ENCODE data around the gene ZNF415.

Gene ZNF415
- total RNA-seq = 0 to 1.6 (median 0.19) reads per million in 9 experiments

- Mint-ChIP-seq H3K4me1 (ENCODE audit: low read depth in 2 of 2) (no peaks in the 10 kb centered on the region), H3K9me3 (peaks cover 13 to 33% of the 10 kb centered on the region in 2 donors), H3K36me3 (ENCODE audit: insufficient read depth) (peaks cover 3% of the 10 kb centered on the region), H3K4me3 (no peak within 1 kb of the TSS), H3K27me3 (peaks cover 16 to 27% of the 10 kb centered on the region in 2 donors), H3K27ac (no peak within 1 kb of the TSS)
- no peak for ATAC-seq (replicated peaks)
- DNase-seq = no peak
Measured at GRCh38 chr19:53132141-53132991, at the start of gene ZNF415. TSS of gene ZNF415 (minus strand) at chr19:53132910. CDS start at chr19:53122676, 10,234 bp downstream.

- DNase-seq = no peak
- no peak overlapping the region for H3K27ac Mint-ChIP-seq
- no peaks in the 10 kb centered on the region for H3K9me3 Mint-ChIP-seq
- no peaks in the 10 kb centered on the region for H3K27me3 Mint-ChIP-seq
- no peak for ATAC-seq (replicated peaks)
- peaks cover 6% of the 10 kb centered on the region for H3K36me3 Mint-ChIP-seq (ENCODE audit: insufficient read depth)
- H3K4me3 Mint-ChIP-seq = no peak overlapping the region
- no peaks in the 10 kb centered on the region for H3K4me1 Mint-ChIP-seq (ENCODE audit: low read depth in 2 of 2)
Measured at GRCh38 chr19:53182202-53182601, 49.5 kb upstream of the ZNF415 start.

GRCh38 chr19:53177986-53178385, 45.3 kb upstream of the ZNF415 start:
- DNase-seq (no peak), ATAC-seq (replicated peaks) (no peak)
- Mint-ChIP-seq H3K9me3 (peaks cover 0 to 2% of the 10 kb centered on the region in 2 donors), H3K27ac (no peak overlapping the region), H3K27me3 (no peaks in the 10 kb centered on the region), H3K36me3 (ENCODE audit: insufficient read depth) (peaks cover 10% of the 10 kb centered on the region), H3K4me3 (no peak overlapping the region), H3K4me1 (ENCODE audit: low read depth in 2 of 2) (no peaks in the 10 kb centered on the region)

GRCh38 chr19:53172889-53173288, 40.2 kb upstream of the ZNF415 start:
- no peak for DNase-seq
- Mint-ChIP-seq H3K4me3 (no peak overlapping the region), H3K9me3 (peaks cover 0 to 4% of the 10 kb centered on the region in 2 donors), H3K4me1 (ENCODE audit: low read depth in 2 of 2) (no peaks in the 10 kb centered on the region), H3K27ac (no peak overlapping the region), H3K27me3 (no peaks in the 10 kb centered on the region), H3K36me3 (ENCODE audit: insufficient read depth) (peaks cover 3% of the 10 kb centered on the region)
- no peak for ATAC-seq (replicated peaks)

GRCh38 chr19:53165691-53166091, 33.0 kb upstream of the ZNF415 start:
- H3K27ac Mint-ChIP-seq = no peak overlapping the region
- no peak overlapping the region for H3K4me3 Mint-ChIP-seq
- H3K9me3 Mint-ChIP-seq = peaks cover 12 to 24% of the 10 kb centered on the region in 2 donors
- H3K27me3 Mint-ChIP-seq = peaks cover 0 to 8% of the 10 kb centered on the region in 2 donors
- H3K36me3 Mint-ChIP-seq (ENCODE audit: insufficient read depth) = peaks cover 3% of the 10 kb centered on the region
- no peaks in the 10 kb centered on the region for H3K4me1 Mint-ChIP-seq (ENCODE audit: low read depth in 2 of 2)
- ATAC-seq (replicated peaks) = no peak
- DNase-seq = no peak

GRCh38 chr19:53161123-53161522, 28.4 kb upstream of the ZNF415 start:
- Mint-ChIP-seq H3K27ac (no peak overlapping the region), H3K27me3 (peaks cover 7 to 8% of the 10 kb centered on the region in 2 donors), H3K4me3 (no peak overlapping the region), H3K36me3 (ENCODE audit: insufficient read depth) (peaks cover 7% of the 10 kb centered on the region), H3K4me1 (ENCODE audit: low read depth in 2 of 2) (peaks cover 10% of the 10 kb centered on the region in 2 donors), H3K9me3 (peaks cover 17 to 33% of the 10 kb centered on the region in 2 donors)
- ATAC-seq (replicated peaks) (no peak), DNase-seq (no peak)

GRCh38 chr19:53160350-53160749, 27.6 kb upstream of the ZNF415 start:
- Mint-ChIP-seq H3K9me3 (peaks cover 11 to 25% of the 10 kb centered on the region in 2 donors), H3K4me1 (ENCODE audit: low read depth in 2 of 2) (peaks cover 10% of the 10 kb centered on the region in 2 donors), H3K27ac (no peak overlapping the region), H3K27me3 (peaks cover 7 to 8% of the 10 kb centered on the region in 2 donors), H3K36me3 (ENCODE audit: insufficient read depth) (peaks cover 7% of the 10 kb centered on the region), H3K4me3 (no peak overlapping the region)
- ATAC-seq (replicated peaks) = no peak
- no peak for DNase-seq

GRCh38 chr19:53158119-53158656, 25.5 kb upstream of the ZNF415 start:
- peaks cover 7 to 8% of the 10 kb centered on the region in 2 donors for H3K27me3 Mint-ChIP-seq
- peaks cover 4% of the 10 kb centered on the region for H3K36me3 Mint-ChIP-seq (ENCODE audit: insufficient read depth)
- peak; percentile 32 for ATAC-seq (replicated peaks)
- DNase-seq = peak in 2 of 3 experiments; percentile 10
- H3K27ac Mint-ChIP-seq = peak overlapping the region; percentile 2 to 91
- H3K4me3 Mint-ChIP-seq = peak overlapping the region; percentile 62 to 87
- H3K4me1 Mint-ChIP-seq (ENCODE audit: low read depth in 2 of 2) = peaks cover 10 to 15% of the 10 kb centered on the region in 2 donors
- H3K9me3 Mint-ChIP-seq = peaks cover 11 to 34% of the 10 kb centered on the region in 2 donors

- peaks cover 7 to 8% of the 10 kb centered on the region in 2 donors for H3K27me3 Mint-ChIP-seq
- peaks cover 4% of the 10 kb centered on the region for H3K36me3 Mint-ChIP-seq (ENCODE audit: insufficient read depth)
- peak overlapping the region; percentile 62 to 87 for H3K4me3 Mint-ChIP-seq
- H3K9me3 Mint-ChIP-seq = peaks cover 11 to 36% of the 10 kb centered on the region in 2 donors
- DNase-seq = no peak
- H3K4me1 Mint-ChIP-seq (ENCODE audit: low read depth in 2 of 2) = peaks cover 10 to 15% of the 10 kb centered on the region in 2 donors
- ATAC-seq (replicated peaks) = no peak
- peak overlapping the region; percentile 2 to 91 for H3K27ac Mint-ChIP-seq
Measured at GRCh38 chr19:53157626-53158025, 24.9 kb upstream of the ZNF415 start.

- Mint-ChIP-seq H3K27ac (no peak overlapping the region), H3K9me3 (peaks cover 11 to 36% of the 10 kb centered on the region in 2 donors), H3K27me3 (peaks cover 7 to 8% of the 10 kb centered on the region in 2 donors), H3K4me3 (peak overlapping the region; percentile 62 to 87), H3K36me3 (ENCODE audit: insufficient read depth) (peaks cover 4% of the 10 kb centered on the region), H3K4me1 (ENCODE audit: low read depth in 2 of 2) (peaks cover 10 to 15% of the 10 kb centered on the region in 2 donors)
- no peak for ATAC-seq (replicated peaks)
- no peak for DNase-seq
Measured at GRCh38 chr19:53156850-53157249, 24.1 kb upstream of the ZNF415 start.

GRCh38 chr19:53147645-53148044, 14.9 kb upstream of the ZNF415 start:
- no peak for DNase-seq
- peaks cover 9% of the 10 kb centered on the region for H3K36me3 Mint-ChIP-seq (ENCODE audit: insufficient read depth)
- no peak for ATAC-seq (replicated peaks)
- H3K27ac Mint-ChIP-seq = no peak overlapping the region
- H3K4me1 Mint-ChIP-seq (ENCODE audit: low read depth in 2 of 2) = no peaks in the 10 kb centered on the region
- H3K27me3 Mint-ChIP-seq = no peaks in the 10 kb centered on the region
- no peak overlapping the region for H3K4me3 Mint-ChIP-seq
- H3K9me3 Mint-ChIP-seq = peaks cover 7 to 9% of the 10 kb centered on the region in 2 donors

GRCh38 chr19:53140351-53140750, 7.6 kb upstream of the ZNF415 start:
- DNase-seq (no peak), ATAC-seq (replicated peaks) (no peak)
- Mint-ChIP-seq H3K27ac (no peak overlapping the region), H3K27me3 (no peaks in the 10 kb centered on the region), H3K9me3 (peaks cover 17 to 23% of the 10 kb centered on the region in 2 donors), H3K4me3 (no peak overlapping the region), H3K36me3 (ENCODE audit: insufficient read depth) (peaks cover 3% of the 10 kb centered on the region), H3K4me1 (ENCODE audit: low read depth in 2 of 2) (no peaks in the 10 kb centered on the region)

GRCh38 chr19:53136432-53136831, 3.7 kb upstream of the ZNF415 start:
- Mint-ChIP-seq H3K9me3 (peaks cover 16 to 30% of the 10 kb centered on the region in 2 donors), H3K4me3 (no peak overlapping the region), H3K36me3 (ENCODE audit: insufficient read depth) (no peaks in the 10 kb centered on the region), H3K4me1 (ENCODE audit: low read depth in 2 of 2) (no peaks in the 10 kb centered on the region), H3K27me3 (peaks cover 8 to 10% of the 10 kb centered on the region in 2 donors), H3K27ac (no peak overlapping the region)
- no peak for ATAC-seq (replicated peaks)
- no peak for DNase-seq

- Mint-ChIP-seq H3K9me3 (peaks cover 10 to 28% of the 10 kb centered on the region in 2 donors), H3K27ac (no peak overlapping the region)
- ATAC-seq (replicated peaks) = no peak
Measured at GRCh38 chr19:53131727-53132126, 983 bp downstream of the ZNF415 start.

More at GRCh38 chr19:53131727-53132126, 983 bp downstream of the ZNF415 start:
- Mint-ChIP-seq H3K4me1 (ENCODE audit: low read depth in 2 of 2) (no peaks in the 10 kb centered on the region), H3K4me3 (no peak overlapping the region), H3K27me3 (peaks cover 16 to 27% of the 10 kb centered on the region in 2 donors), H3K36me3 (ENCODE audit: insufficient read depth) (peaks cover 3% of the 10 kb centered on the region)
- DNase-seq = no peak
